Esophagus squamous epithelium (tissue), 4 donors: ENCODE results near the gene ERG.

Experiments used
- POLR2A ChIP-seq, 4 donors: fragments of 450-650 bp; IDR thresholded peaks; one replicate each; pipeline ENCODE4 v1.6.1; 2017; ENCODE audit warnings: antibody characterized with exemption in 4 of 4, mild to moderate bottlenecking in 4 of 4, moderate library complexity in 3 of 4
- TF ChIP-seq, protein P1 (sequence below), 6 experiments: fragments of 450-650 bp in 4 of 6; fragments of 200-600 bp in 2 of 6; sonication (generic) in 2 of 6; IDR thresholded peaks; one replicate each; pipeline ENCODE4 v1.5.1; 2016 to 2019; ENCODE audit warnings: antibody characterized with exemption in 6 of 6, mild to moderate bottlenecking in 4 of 6, moderate library complexity in 4 of 6

DNA sequence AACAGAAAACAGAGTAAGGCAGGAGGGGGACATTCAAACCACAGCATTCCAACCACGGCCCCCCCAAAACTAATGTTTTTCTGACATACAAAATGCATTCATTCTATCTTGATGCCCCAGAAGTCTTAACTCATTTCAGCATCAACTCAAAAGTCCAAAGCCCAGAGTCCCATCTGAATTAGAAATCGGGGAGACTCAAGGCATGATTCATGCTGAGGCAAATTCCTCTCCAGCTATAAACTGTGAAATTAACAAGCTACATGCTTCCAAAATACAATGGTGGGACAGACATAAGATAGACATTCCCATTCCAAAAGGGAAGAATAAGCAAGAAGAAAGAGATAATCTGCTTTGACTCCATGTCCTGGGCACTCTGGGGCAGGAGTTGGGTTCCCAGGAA lies 167.6 kb downstream of the ERG start:
- TF ChIP-seq POLR2A (IDR thresholded peaks at IDR 0.05): no peak
- TF ChIP-seq, protein P1, sequence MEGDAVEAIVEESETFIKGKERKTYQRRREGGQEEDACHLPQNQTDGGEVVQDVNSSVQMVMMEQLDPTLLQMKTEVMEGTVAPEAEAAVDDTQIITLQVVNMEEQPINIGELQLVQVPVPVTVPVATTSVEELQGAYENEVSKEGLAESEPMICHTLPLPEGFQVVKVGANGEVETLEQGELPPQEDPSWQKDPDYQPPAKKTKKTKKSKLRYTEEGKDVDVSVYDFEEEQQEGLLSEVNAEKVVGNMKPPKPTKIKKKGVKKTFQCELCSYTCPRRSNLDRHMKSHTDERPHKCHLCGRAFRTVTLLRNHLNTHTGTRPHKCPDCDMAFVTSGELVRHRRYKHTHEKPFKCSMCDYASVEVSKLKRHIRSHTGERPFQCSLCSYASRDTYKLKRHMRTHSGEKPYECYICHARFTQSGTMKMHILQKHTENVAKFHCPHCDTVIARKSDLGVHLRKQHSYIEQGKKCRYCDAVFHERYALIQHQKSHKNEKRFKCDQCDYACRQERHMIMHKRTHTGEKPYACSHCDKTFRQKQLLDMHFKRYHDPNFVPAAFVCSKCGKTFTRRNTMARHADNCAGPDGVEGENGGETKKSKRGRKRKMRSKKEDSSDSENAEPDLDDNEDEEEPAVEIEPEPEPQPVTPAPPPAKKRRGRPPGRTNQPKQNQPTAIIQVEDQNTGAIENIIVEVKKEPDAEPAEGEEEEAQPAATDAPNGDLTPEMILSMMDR (IDR thresholded peaks at IDR 0.05): no peak
